ENCODE results near the gene ANAPC2.

DNA sequence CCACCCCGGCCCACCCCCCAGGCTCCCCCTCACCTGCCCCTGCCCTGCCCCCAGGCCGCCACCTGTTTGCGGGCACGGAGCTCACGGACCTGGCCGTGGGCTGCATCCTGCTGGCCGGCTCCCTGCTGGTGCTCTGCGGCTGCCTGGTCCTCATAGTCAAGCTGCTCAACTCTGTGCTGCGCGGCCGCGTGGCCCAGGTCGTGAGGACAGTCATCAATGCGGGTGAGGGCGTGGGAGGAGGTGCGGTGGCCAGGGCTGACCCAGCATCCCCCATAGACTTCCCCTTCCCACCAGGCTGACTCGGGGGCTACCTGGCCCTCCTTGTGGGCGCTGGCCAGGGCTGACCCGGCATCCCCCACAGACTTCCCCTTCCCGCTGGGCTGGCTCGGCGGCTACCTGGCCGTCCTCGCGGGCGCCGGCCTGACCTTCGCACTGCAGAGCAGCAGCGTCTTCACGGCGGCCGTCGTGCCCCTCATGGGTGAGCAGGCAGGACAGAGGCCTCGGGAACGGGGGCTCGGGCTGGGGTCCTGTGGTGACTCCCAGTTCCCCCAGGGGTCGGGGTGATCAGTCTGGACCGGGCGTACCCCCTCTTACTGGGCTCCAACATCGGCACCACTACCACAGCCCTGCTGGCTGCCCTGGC lies 45.8 kb upstream of the ANAPC2 start:
- TF ChIP-seq POLR2A (IDR thresholded peaks at IDR 0.05; ENCODE audit: low read length): no peak
- TF ChIP-seq, protein P1, sequence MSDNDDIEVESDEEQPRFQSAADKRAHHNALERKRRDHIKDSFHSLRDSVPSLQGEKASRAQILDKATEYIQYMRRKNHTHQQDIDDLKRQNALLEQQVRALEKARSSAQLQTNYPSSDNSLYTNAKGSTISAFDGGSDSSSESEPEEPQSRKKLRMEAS (IDR thresholded peaks at IDR 0.05): no peak
- TF ChIP-seq, protein P2, sequence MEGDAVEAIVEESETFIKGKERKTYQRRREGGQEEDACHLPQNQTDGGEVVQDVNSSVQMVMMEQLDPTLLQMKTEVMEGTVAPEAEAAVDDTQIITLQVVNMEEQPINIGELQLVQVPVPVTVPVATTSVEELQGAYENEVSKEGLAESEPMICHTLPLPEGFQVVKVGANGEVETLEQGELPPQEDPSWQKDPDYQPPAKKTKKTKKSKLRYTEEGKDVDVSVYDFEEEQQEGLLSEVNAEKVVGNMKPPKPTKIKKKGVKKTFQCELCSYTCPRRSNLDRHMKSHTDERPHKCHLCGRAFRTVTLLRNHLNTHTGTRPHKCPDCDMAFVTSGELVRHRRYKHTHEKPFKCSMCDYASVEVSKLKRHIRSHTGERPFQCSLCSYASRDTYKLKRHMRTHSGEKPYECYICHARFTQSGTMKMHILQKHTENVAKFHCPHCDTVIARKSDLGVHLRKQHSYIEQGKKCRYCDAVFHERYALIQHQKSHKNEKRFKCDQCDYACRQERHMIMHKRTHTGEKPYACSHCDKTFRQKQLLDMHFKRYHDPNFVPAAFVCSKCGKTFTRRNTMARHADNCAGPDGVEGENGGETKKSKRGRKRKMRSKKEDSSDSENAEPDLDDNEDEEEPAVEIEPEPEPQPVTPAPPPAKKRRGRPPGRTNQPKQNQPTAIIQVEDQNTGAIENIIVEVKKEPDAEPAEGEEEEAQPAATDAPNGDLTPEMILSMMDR (IDR thresholded peaks at IDR 0.05): no peak
- no peak for TF ChIP-seq TP53 (CRISPR knock-in tag; IDR thresholded peaks at IDR 0.05)
- TF ChIP-seq, protein P3, sequence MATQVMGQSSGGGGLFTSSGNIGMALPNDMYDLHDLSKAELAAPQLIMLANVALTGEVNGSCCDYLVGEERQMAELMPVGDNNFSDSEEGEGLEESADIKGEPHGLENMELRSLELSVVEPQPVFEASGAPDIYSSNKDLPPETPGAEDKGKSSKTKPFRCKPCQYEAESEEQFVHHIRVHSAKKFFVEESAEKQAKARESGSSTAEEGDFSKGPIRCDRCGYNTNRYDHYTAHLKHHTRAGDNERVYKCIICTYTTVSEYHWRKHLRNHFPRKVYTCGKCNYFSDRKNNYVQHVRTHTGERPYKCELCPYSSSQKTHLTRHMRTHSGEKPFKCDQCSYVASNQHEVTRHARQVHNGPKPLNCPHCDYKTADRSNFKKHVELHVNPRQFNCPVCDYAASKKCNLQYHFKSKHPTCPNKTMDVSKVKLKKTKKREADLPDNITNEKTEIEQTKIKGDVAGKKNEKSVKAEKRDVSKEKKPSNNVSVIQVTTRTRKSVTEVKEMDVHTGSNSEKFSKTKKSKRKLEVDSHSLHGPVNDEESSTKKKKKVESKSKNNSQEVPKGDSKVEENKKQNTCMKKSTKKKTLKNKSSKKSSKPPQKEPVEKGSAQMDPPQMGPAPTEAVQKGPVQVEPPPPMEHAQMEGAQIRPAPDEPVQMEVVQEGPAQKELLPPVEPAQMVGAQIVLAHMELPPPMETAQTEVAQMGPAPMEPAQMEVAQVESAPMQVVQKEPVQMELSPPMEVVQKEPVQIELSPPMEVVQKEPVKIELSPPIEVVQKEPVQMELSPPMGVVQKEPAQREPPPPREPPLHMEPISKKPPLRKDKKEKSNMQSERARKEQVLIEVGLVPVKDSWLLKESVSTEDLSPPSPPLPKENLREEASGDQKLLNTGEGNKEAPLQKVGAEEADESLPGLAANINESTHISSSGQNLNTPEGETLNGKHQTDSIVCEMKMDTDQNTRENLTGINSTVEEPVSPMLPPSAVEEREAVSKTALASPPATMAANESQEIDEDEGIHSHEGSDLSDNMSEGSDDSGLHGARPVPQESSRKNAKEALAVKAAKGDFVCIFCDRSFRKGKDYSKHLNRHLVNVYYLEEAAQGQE (IDR thresholded peaks at IDR 0.05): no peak
- no peak for TF ChIP-seq MAFK (IDR thresholded peaks at IDR 0.05; ENCODE audit: partially characterized antibody)
- TF ChIP-seq ZFP36 (IDR thresholded peaks at IDR 0.05; ENCODE audit: borderline replicate concordance, partially characterized antibody): no peak
